ENCODE results near the gene BARHL2. TPM values are rescaled to one million over a fixed set of nuclear protein-coding genes. Genes with fewer than 3 reads are reported as not detected.

Gene BARHL2
- total and polyA plus RNA-seq, 7 donors, result not detected

GRCh38 chr1:90694846-90695245 is 22.3 kb downstream of the BARHL2 start:
- H3K36me3 ChIP-seq, result no peaks in the 10 kb centered on the region
- WGBS, 2 donors, result 75 to 78% methylated on average over 3 of the region's 3 CpGs
- no peak for TF ChIP-seq EP300 (IDR thresholded peaks at IDR 0.05)
- TF ChIP-seq POLR2AphosphoS5 (IDR thresholded peaks at IDR 0.05), result no peak
- no peak for TF ChIP-seq CTCF (IDR thresholded peaks at IDR 0.05)
- no peak for TF ChIP-seq POLR2A (IDR thresholded peaks at IDR 0.05)
- no peaks in the 10 kb centered on the region for H3K4me1 ChIP-seq
- no peaks in the 10 kb centered on the region for H3K9me3 ChIP-seq
- DNase-seq, result no peak
- intact Hi-C loops (cut with DNase I), result no loop called here
- no peak overlapping the region for H3K27ac ChIP-seq
- no peak overlapping the region for H3K4me3 ChIP-seq
- peaks cover 0 to 23% (median 0%) of the 10 kb centered on the region in 3 donors for H3K27me3 ChIP-seq

- Histone ChIP-seq H3K27ac (no peak overlapping the region), H3K4me3 (no peak overlapping the region), H3K4me1 (no peaks in the 10 kb centered on the region), H3K9me3 (peaks cover 0 to 6% (median 0%) of the 10 kb centered on the region in 4 donors), H3K27me3 (no peaks in the 10 kb centered on the region), H3K36me3 (no peaks in the 10 kb centered on the region)
- TF ChIP-seq POLR2A (IDR thresholded peaks at IDR 0.05) (no peak), EP300 (IDR thresholded peaks at IDR 0.05) (no peak), CTCF (IDR thresholded peaks at IDR 0.05) (no peak), POLR2AphosphoS5 (IDR thresholded peaks at IDR 0.05) (no peak)
- intact Hi-C loops (cut with DNase I), result no loop called here
- WGBS, 2 donors, result 21 to 71% methylated on average over 3 of the region's 3 CpGs
- DNase-seq, result no peak
These were observed 29.4 kb downstream of the BARHL2 start for GRCh38 chr1:90687747-90688146.

- Histone ChIP-seq H3K36me3 (no peaks in the 10 kb centered on the region), H3K9me3 (peaks cover 0 to 3% (median 0%) of the 10 kb centered on the region in 4 donors), H3K4me3 (no peak overlapping the region), H3K27me3 (no peaks in the 10 kb centered on the region), H3K4me1 (no peaks in the 10 kb centered on the region), H3K27ac (no peak overlapping the region)
- intact Hi-C loops (cut with DNase I), result no loop called here
- WGBS, 2 donors, result 94 to 96% methylated on average over 1 of the region's 1 CpG
- DNase-seq, result no peak
- TF ChIP-seq POLR2A (IDR thresholded peaks at IDR 0.05) (no peak), POLR2AphosphoS5 (IDR thresholded peaks at IDR 0.05) (no peak)
These were observed 41.8 kb downstream of the BARHL2 start for GRCh38 chr1:90675161-90675847.

- Histone ChIP-seq H3K9me3 (peaks cover 0 to 3% (median 0%) of the 10 kb centered on the region in 4 donors), H3K4me3 (no peak overlapping the region), H3K27ac (no peak overlapping the region), H3K4me1 (no peaks in the 10 kb centered on the region), H3K36me3 (no peaks in the 10 kb centered on the region), H3K27me3 (no peaks in the 10 kb centered on the region)
- TF ChIP-seq POLR2A (IDR thresholded peaks at IDR 0.05) (no peak), EP300 (IDR thresholded peaks at IDR 0.05) (no peak), CTCF (IDR thresholded peaks at IDR 0.05) (no peak), POLR2AphosphoS5 (IDR thresholded peaks at IDR 0.05) (no peak)
- intact Hi-C loops (cut with DNase I), result no loop called here
- no peak for DNase-seq
- WGBS, 2 donors, result 57 to 64% methylated on average over 3 of the region's 3 CpGs
These were observed 45.4 kb downstream of the BARHL2 start for GRCh38 chr1:90671741-90672140.

- Histone ChIP-seq H3K4me1 (no peaks in the 10 kb centered on the region), H3K36me3 (no peaks in the 10 kb centered on the region), H3K27me3 (no peaks in the 10 kb centered on the region), H3K27ac (no peak overlapping the region), H3K4me3 (no peak overlapping the region), H3K9me3 (peaks cover 0 to 3% (median 0%) of the 10 kb centered on the region in 4 donors)
- TF ChIP-seq CTCF (IDR thresholded peaks at IDR 0.05), result no peak
- TF ChIP-seq POLR2A (IDR thresholded peaks at IDR 0.05), result no peak
- TF ChIP-seq EP300 (IDR thresholded peaks at IDR 0.05), result no peak
- no peak for TF ChIP-seq POLR2AphosphoS5 (IDR thresholded peaks at IDR 0.05)
- no peak for DNase-seq
- intact Hi-C loops (cut with DNase I), result no loop called here
- 96 to 98% methylated on average over 1 of the region's 1 CpG for WGBS, 2 donors
These were observed 45.9 kb downstream of the BARHL2 start for GRCh38 chr1:90671251-90671650.
